GM21619 (cell line): ENCODE results near the gene FRS2.
A peak's percentile ranks its signal among the peaks of the same experiment; 100 is the strongest.

Source experiments
- ATAC-seq: cut with Tn5 transposase; IDR thresholded peaks from one replicate; pipeline ENCODE4 v1.9.1; 2021; ENCODE audit not compliant: unreplicated experiment

Gene FRS2

DNA sequence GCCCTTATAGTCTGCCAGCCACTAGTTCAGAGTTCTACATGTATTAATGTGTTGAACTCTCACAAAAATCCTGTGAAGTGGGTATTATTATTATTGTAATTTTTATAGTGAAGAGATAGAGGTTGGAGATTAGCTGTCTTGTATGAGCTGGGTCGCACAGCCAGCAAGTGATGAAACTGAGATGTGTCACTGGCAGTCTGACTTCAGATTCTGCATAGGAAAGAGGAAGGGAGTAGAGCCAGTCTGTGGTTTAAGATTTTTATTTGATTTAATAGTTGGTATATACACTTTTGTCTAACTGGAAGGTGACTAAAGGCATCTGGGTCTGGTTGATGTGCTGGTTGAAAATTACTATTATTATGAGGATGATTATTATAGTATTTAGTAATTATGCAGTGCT, 5.8 kb upstream of the FRS2 start:
- no peak for ATAC-seq

DNA sequence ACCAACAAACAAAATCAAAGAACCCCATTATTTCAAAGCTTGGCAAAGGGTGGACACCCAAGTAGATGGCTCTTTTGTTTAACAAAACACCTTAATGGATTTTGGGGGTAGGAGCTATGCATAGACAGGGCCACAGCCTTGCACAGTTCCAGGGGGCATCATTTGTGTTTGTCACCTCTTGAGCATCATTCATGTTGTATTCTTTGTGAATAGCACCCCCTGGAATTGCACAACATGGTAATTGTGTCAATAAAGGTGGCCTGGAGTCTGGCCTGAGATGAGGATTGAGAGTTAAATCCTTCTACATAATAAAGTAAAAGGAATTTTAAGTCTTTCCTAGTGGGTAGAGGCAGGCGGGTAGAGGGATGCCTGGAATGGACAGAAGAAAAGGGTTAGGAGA, 3.3 kb upstream of the FRS2 start:
- ATAC-seq = no peak

GRCh38 chr12:69467366-69467765, 2.8 kb upstream of the FRS2 start:
- ATAC-seq = no peak

- no peak for ATAC-seq
These were observed 1.8 kb upstream of the FRS2 start for GRCh38 chr12:69468237-69469026.

- no peak for ATAC-seq
These were observed 367 bp upstream of the FRS2 start for GRCh38 chr12:69469854-69470188.

GRCh38 chr12:69471076-69471430, 865 bp downstream of the FRS2 start:
- no peak for ATAC-seq

DNA sequence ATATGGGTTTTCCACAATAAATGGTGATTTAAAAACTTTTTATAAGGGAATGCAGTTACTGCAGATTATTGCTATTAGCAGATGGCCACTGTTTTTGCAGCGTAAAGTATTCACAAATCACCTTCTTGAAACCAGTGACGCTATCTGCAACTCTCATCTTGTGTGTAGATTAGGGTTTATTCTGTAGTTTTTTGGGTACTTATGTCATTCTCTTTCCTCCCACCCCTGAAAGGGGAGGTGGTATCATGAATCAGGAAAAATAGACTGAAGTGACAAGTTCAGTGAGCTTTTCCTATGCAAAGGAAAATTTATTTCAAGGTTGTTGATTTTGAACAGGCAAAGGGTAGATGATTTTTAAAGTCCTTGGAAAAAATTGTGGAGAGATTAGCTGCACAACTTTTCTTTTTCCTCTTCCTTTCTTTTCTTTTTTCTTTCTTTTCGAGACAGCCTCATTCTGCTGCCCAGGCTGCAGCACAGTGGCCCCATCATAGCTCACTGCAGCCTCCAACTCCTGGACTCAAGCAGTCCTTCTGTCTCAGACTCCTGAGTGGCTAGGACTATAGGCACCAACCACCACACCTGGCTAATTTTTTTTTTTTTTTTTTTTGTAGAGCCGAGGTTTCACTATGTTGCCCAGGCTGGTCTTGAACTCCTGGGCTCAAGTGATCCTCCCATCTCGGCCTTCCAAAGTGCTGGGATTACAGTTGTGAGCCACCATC, 1.6 kb downstream of the FRS2 start:
- ATAC-seq = no peak

DNA sequence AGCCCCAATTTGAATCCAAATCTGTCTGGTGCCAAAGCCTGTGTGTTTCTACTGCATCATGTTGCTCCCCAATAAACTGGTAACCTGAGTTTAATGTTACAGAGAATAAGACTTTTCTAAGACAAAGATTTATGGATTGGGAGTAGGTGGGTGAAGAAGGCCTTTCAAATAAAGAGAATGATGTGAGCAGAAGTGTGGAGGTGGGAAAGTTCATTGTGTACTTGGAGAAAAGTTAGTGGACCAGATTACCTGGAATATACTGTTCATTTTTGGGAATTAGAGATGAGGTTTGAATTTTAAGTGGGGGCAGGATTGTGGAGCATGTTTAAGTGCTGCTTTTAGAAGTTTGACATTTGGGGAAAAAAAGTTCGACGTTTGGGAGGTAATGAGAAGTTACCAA, 3.1 kb downstream of the FRS2 start:
- ATAC-seq = no peak

- no peak for ATAC-seq
These were observed 4.3 kb downstream of the FRS2 start for GRCh38 chr12:69474456-69474855.

DNA sequence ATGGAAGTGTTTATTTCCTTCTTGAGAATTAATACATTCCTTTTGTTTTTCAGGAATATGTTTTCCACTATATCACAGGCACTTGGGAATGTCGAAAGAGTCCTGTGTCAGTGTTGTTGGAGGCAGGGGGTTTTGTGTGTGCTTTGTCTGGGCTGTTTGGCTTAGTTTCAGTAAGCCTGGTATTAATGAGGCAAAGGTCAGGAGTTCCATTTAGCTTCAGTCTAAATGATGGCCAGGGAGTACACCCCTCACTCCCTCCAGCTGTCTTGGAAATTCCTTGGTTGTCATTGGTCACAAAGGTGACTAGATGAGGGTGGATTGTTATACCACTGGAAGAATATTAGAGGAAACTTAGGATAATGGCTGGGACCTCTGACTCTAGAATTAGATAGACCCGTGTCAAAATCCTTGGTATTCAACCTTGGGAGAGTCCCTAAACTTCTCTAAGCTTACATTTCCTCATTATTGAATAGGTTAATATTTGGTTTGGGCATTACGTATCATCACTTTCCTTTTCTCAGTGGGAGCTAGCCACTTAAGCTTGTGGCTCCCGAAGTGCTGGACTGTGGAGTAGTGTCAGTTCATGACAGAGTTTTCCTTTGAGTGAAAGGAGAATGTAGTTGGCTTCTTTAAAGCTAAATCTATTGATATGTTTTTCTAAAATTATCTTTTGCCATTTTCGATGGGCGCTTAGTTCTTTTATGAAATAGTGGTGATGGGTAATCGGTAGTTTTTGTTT, 5.2 kb downstream of the FRS2 start:
- no peak for ATAC-seq

DNA sequence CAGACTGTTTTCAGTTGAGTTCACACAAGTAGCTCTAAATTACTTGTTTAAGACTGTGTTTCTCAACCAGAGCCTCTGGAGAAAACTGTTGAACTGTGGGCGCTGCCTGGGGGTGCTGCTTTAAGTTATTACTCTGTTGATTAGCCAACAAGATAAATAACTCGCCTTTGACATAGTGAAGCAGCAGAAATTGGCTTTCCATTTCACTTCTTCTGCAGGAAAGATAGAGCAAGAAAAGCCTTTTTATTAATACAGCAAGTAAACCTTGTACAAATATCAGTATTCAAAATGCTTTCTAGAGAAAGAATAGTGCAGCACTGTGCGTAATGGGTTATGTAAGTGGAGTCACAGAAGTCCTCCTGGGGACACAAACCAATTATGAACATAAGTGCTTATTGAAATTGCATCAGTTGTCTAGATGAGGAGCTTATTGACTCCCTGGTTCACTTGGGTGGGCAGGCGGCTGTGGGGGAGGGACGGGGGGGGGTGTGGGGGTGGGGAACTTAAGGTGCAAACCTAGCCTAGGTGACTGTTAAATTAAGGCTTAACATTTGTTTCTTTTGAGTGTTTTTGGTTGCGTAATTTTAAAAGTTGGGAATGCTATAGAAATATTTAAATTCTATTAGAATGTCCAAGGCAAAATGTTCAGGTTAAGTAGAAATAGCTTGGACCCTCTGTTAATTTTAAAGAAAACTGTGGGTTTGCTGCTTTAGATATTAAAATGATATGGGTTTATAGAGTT, 6.3 kb downstream of the FRS2 start:
- ATAC-seq = no peak

- no peak for ATAC-seq
These were observed 9.5 kb downstream of the FRS2 start for GRCh38 chr12:69479675-69480074.

DNA sequence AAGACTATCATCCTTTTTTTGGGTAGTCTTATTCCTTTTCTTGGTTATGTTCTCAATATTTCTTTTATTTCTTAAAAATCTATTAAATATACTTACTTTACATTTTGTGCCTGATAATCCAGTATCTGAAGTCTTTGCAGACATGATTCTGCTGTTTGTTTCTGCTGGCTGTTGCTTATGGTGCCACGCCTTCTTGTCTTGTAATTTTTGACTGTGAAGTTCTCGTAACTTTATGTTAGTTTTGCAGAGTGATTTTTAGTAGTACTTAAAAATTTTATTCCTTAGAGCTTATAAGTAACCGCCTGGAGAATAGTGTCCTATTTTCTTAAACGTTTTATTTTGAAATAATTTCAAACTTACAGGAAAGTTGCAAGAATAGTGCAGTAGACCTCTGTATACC, 10.5 kb downstream of the FRS2 start:
- ATAC-seq = no peak

- no peak for ATAC-seq
These were observed 10.9 kb downstream of the FRS2 start for GRCh38 chr12:69481133-69481532.

DNA sequence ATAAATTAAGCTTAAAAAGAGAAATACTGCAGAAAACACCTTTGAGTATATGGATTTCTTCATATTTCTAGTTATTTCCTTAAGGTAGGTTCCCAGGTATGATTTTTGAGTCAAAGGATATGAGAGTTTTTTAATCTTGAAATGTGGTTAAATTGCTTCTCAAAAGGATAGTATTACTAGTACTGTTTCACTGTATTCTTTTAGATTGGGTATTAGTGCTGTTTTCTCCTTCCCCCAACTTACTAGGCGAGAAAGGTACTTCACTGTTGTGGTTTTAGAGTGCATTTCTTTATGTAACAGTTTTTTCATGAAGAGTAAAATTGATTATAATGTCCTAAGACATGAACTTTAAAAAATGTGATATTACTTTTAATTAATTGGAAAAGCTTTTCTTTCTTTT, 13.5 kb downstream of the FRS2 start:
- no peak for ATAC-seq

DNA sequence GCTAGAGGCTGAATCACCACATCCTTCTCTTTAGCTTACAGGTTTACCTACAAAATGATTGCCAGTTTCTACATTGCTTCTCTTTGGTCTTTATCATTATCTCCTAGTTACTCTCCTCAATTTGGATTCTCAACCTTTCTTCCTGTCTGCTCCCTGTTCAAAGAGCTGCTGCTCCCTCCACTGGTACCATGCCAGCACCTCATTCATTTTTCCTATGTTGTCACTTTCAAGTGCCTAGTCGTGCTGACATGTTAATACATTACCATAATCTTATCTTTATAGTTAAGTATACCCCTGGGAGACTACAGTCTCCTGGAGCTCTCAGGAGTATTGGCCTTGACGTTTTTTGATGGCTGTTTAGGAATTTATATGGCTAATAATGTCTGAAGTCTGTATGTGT, 14.2 kb downstream of the FRS2 start:
- ATAC-seq = no peak

DNA sequence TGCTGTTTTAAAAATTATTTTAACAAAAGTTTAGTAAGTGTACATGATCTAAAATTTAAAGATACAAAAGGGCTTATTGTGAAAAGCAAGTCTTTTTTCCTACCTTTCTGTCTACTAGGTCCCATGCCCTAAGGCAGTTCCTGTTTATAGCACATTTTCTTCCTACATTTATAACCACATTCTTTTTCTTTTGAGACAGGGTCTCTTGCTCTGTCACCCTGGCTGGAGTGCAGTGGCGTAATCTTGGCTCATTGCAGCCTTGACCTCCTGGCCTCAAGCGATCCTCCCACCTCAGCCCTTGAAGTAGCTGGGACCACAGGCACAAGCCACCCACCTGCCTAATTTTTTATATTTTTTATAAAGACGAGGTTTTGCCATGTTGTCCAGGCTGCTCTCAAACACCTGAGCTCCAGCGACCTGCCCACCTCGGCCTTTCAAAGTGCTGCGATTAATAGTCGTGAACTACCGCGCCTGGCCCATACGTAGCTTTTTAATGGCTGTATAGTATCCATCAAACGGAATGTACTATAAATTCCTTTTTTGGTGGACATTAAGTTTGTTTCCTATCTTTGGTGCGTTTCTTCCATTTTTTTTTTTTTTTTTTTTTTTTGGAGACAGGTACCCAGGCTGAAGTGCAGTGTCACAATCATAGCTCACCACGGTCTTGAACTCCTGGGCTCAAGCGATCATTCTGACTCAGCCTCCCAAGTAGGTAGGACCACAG, 20.9 kb downstream of the FRS2 start:
- no peak for ATAC-seq

GRCh38 chr12:69492739-69493138, 22.6 kb downstream of the FRS2 start:
- no peak for ATAC-seq

DNA sequence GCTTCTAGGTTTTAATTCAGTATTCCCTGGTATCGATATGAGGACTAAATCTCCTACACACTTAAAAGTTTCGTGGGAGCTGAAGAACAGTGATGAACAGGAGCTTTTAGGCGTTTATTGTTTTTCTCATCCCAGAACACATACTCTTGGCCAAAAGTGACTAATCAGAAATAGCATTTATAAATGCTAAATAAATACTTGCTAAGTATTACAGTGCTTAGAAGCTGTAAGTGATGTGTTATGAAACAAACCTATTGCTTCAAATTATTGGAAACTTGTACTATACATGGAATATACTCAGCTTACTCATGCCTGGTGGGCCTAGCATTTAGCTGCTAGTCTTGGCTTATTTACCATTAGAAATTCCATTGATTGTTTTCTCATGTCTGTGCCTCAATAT, 24.9 kb downstream of the FRS2 start:
- ATAC-seq = no peak

GRCh38 chr12:69497308-69498026, 27.3 kb downstream of the FRS2 start:
- peak; percentile 98 for ATAC-seq
